GM12892 (cell line): ENCODE results near the gene BRMS1.

Source experiments
- POLR2A ChIP-seq: IDR thresholded peaks from 2 replicates; pipeline ENCODE4 v1.6.1; 2011; ENCODE audit warnings: low read depth, low read length, control low read depth
- POLR2AphosphoS5 ChIP-seq: IDR thresholded peaks from 2 replicates; pipeline ENCODE4 v1.6.1; 2011; ENCODE audit warnings: low read depth, low read length, control low read depth
- TAF1 ChIP-seq: IDR thresholded peaks from 2 replicates; pipeline ENCODE4 v1.6.1; 2011; ENCODE audit warnings: low read depth, mild to moderate bottlenecking, control low read depth, low read length, borderline replicate concordance

GRCh38 chr11:66328031-66328301 is 16.9 kb downstream of the BRMS1 start:
- no peak for TF ChIP-seq POLR2AphosphoS5
- TF ChIP-seq POLR2A: no peak
- no peak for TF ChIP-seq TAF1
